GM12878 (cell line): ENCODE measurements around the gene RALGPS1. TPM values are rescaled to one million over a fixed set of nuclear protein-coding genes. Genes with fewer than 3 reads are reported as not detected.

Experiments used
- ATAC-seq: fragments of 200-7000 bp; cut with Tn5 transposase; 3 replicates; pipeline ENCODE4 v1.9.1; 2020; ENCODE audit warnings: mild to moderate bottlenecking, moderate library complexity
- BruUV-seq: library from RNA; stranded (reverse); fragments of 400-500 nt; replicated peaks from 2 replicates; lab custom pipeline; 2021; lab: Mats Ljungman, UMichigan
- CTCF ChIA-PET: fragments of 300-600 bp; sonication (Branson Sonifier 250); formaldehyde crosslinking; extraction: SDS; loops from one replicate; lab custom pipeline; 2021; ENCODE audit warnings: inconsistent platforms; lab: Yijun Ruan, JAX
- POLR2A ChIA-PET: fragments of 350-600 bp; formaldehyde crosslinking; extraction: SDS; loops from one replicate; lab custom pipeline; 2021; ENCODE audit warnings: inconsistent platforms; lab: Charles Lee
- RAD21 ChIA-PET: fragments of 300-600 bp; sonication (Branson Sonifier 250); formaldehyde crosslinking; loops from one replicate; lab custom pipeline; 2023; ENCODE audit warnings: antibody characterized with exemption; ENCODE audit not compliant: unreplicated experiment; lab: Charles Lee
- SMC1A ChIA-PET: fragments of 300-600 bp; sonication (Branson Sonifier 250); formaldehyde crosslinking; loops from one replicate; lab custom pipeline; 2023; ENCODE audit not compliant: unreplicated experiment, uncharacterized antibody; lab: Charles Lee
- DNase-seq: peaks from one replicate; pipeline ENCODE4 v3.0.0-alpha.2; 2011; ENCODE audit warnings: low read depth, low spot score
- FAIRE-seq: peaks from 3 replicates; lab custom pipeline; 2011; peaks lifted over from hg19 to GRCh38; lab: Jason Lieb, UNC
- H2AFZ ChIP-seq: 2 replicates; pipeline ENCODE4 v1.6.0; 2011; ENCODE audit warnings: low read depth, low read length, control low read depth; ENCODE audit not compliant: control insufficient read depth
- H3K27ac ChIP-seq: 2 replicates; pipeline ENCODE4 v1.5.1; 2011; ENCODE audit warnings: control low read depth; ENCODE audit not compliant: control insufficient read depth, insufficient read depth
- H3K27me3 ChIP-seq, 2 experiments: replicated peaks in 1 of 2; 2 replicates each; pipeline versions ENCODE4 v1.6.0 to v1.6.1; 2011; ENCODE audit warnings: low read length in 1 of 2; ENCODE audit not compliant: control insufficient read depth in 2 of 2, insufficient read depth in 2 of 2
- H3K36me3 ChIP-seq, 2 experiments: 2 replicates each; pipeline ENCODE4 v1.5.1; 2011; ENCODE audit warnings: low read length in 1 of 2; ENCODE audit not compliant: control insufficient read depth in 2 of 2, insufficient read depth in 2 of 2
- H3K4me1 ChIP-seq: 2 replicates; pipeline ENCODE4 v1.6.1; 2011; ENCODE audit warnings: mild to moderate bottlenecking, low read length, moderate library complexity, mixed read lengths; ENCODE audit not compliant: control insufficient read depth, insufficient read depth
- H3K4me2 ChIP-seq: 2 replicates; pipeline ENCODE4 v1.6.0; 2011; ENCODE audit warnings: control low read depth; ENCODE audit not compliant: control insufficient read depth, insufficient read depth
- H3K4me3 ChIP-seq: fragments of 200-600 bp; sonication (generic); 2 replicates; pipeline ENCODE4 v1.5.1; 2016
- H3K79me2 ChIP-seq: 2 replicates; pipeline ENCODE4 v1.6.0; 2011; ENCODE audit warnings: low read length; ENCODE audit not compliant: control insufficient read depth, insufficient read depth
- H3K9ac ChIP-seq: 2 replicates; pipeline ENCODE4 v1.8.0; 2011; ENCODE audit warnings: low read length, control low read depth, mixed read lengths; ENCODE audit not compliant: control insufficient read depth, insufficient read depth
- H3K9me3 ChIP-seq: replicated peaks from 3 replicates; pipeline ENCODE4 v1.5.1; 2011; ENCODE audit warnings: mild to moderate bottlenecking, low read length; ENCODE audit not compliant: control insufficient read depth, insufficient read depth
- H4K20me1 ChIP-seq: 2 replicates; pipeline ENCODE4 v1.6.0; 2011; ENCODE audit not compliant: control insufficient read depth, insufficient read depth
- ATF7 ChIP-seq: fragments of 450-650 bp; IDR thresholded peaks from 2 replicates; pipeline ENCODE4 v1.6.1; 2016; ENCODE audit warnings: low read depth, mild to moderate bottlenecking
- BMI1 ChIP-seq: fragments of 450-650 bp; IDR thresholded peaks from 2 replicates; pipeline ENCODE4 v1.6.1; 2016; ENCODE audit warnings: mild to moderate bottlenecking, moderate library complexity, borderline replicate concordance
- CREM ChIP-seq: IDR thresholded peaks from 2 replicates; pipeline ENCODE4 v1.6.1; 2014; ENCODE audit warnings: antibody characterized with exemption, low read depth
- EP300 ChIP-seq, 2 experiments: fragments of 150-350 bp in 1 of 2; IDR thresholded peaks; 2 replicates each; pipeline ENCODE4 v1.6.1; 2011 to 2012; ENCODE audit warnings: low read depth in 2 of 2, low read length in 2 of 2, borderline replicate concordance in 1 of 2, improper control_type of control experiment in 1 of 2, inconsistent platforms in 1 of 2; ENCODE audit not compliant: control insufficient read depth in 1 of 2
- ESRRA ChIP-seq: IDR thresholded peaks from 2 replicates; pipeline ENCODE4 v1.6.1; 2012; ENCODE audit warnings: mild to moderate bottlenecking, low read length, improper control_type of control experiment
- FOXM1 ChIP-seq: IDR thresholded peaks from 2 replicates; pipeline ENCODE4 v1.6.1; 2012; ENCODE audit warnings: low read depth, mild to moderate bottlenecking, inconsistent platforms, low read length, moderate library complexity
- HCFC1 ChIP-seq: fragments of 150-350 bp; IDR thresholded peaks from 2 replicates; pipeline ENCODE4 v1.6.1; 2014; ENCODE audit warnings: low read length
- HDAC6 ChIP-seq: fragments of 200-600 bp; sonication (generic); IDR thresholded peaks from one replicate; pipeline ENCODE4 v1.8.0; 2017; ENCODE audit warnings: antibody characterized with exemption; ENCODE audit not compliant: unreplicated experiment
- HDGF ChIP-seq: fragments of 450-650 bp; IDR thresholded peaks from 2 replicates; pipeline ENCODE4 v1.6.1; 2016; ENCODE audit warnings: antibody characterized with exemption
- IKZF2 ChIP-seq, 2 experiments: fragments of 450-650 bp; IDR thresholded peaks; 2 replicates each; pipeline ENCODE4 v1.6.1; 2017; ENCODE audit warnings: mild to moderate bottlenecking in 2 of 2, moderate library complexity in 2 of 2
- IRF4 ChIP-seq: IDR thresholded peaks from 2 replicates; pipeline ENCODE4 v1.6.1; 2011; ENCODE audit warnings: low read depth, low read length
- JUNB ChIP-seq: IDR thresholded peaks from 2 replicates; pipeline ENCODE4 v1.6.1; 2016; ENCODE audit warnings: antibody characterized with exemption, mild to moderate bottlenecking
- KAT2A ChIP-seq: conservative IDR thresholded peaks from 2 replicates; pipeline ENCODE4 v1.6.1; 2011; ENCODE audit warnings: low read depth, low read length; ENCODE audit not compliant: control insufficient read depth
- MEF2B ChIP-seq: fragments of 450-650 bp; IDR thresholded peaks from 2 replicates; pipeline ENCODE4 v1.6.1; 2018; ENCODE audit warnings: mild to moderate bottlenecking, moderate library complexity; ENCODE audit not compliant: partially characterized antibody, poor library complexity, severe bottlenecking
- RAD51 ChIP-seq: fragments of 450-650 bp; IDR thresholded peaks from 2 replicates; pipeline ENCODE4 v1.6.1; 2016; ENCODE audit warnings: moderate library complexity, mild to moderate bottlenecking, inconsistent platforms
- SMAD5 ChIP-seq: IDR thresholded peaks from 2 replicates; pipeline ENCODE4 v1.6.1; 2016; ENCODE audit warnings: antibody characterized with exemption, low read depth
- SREBF1 ChIP-seq: IDR thresholded peaks from 2 replicates; pipeline ENCODE4 v1.6.1; 2012; ENCODE audit warnings: mild to moderate bottlenecking, low read length
- YBX1 ChIP-seq: fragments of 450-650 bp; IDR thresholded peaks from 2 replicates; pipeline ENCODE4 v1.6.1; 2016; ENCODE audit warnings: antibody characterized with exemption
- ZNF24 ChIP-seq: fragments of 450-650 bp; IDR thresholded peaks from 2 replicates; pipeline ENCODE4 v1.6.1; 2017; ENCODE audit warnings: antibody characterized with exemption, mild to moderate bottlenecking
- ZNF384 ChIP-seq: IDR thresholded peaks from 2 replicates; pipeline ENCODE4 v1.6.1; 2012; ENCODE audit warnings: low read depth, mild to moderate bottlenecking, low read length, improper control_type of control experiment, borderline replicate concordance
- ZSCAN29 ChIP-seq: fragments of 450-650 bp; IDR thresholded peaks from 2 replicates; pipeline ENCODE4 v1.6.1; 2017; ENCODE audit warnings: mild to moderate bottlenecking, moderate library complexity
- WGBS: methylation state at CpG from one replicate; pipeline ENCODE4 v1.1.6; 2016; ENCODE audit warnings: low lambda C conversion rate; ENCODE audit not compliant: insufficient replicate concordance, insufficient coverage; ENCODE audit errors: missing lambda C conversion rate; 5-methylcytosine and 5-hydroxymethylcytosine counted together
- in situ Hi-C: fragments of 300-500 bp; cut with MboI; formaldehyde crosslinking; loops from 9 replicates; pipeline ENCODE4 v1.14.3; 2018; ENCODE audit warnings: mixed read lengths
- intact Hi-C: fragments of 100-400 bp; cut with micrococcal nuclease; formaldehyde crosslinking; loops from one replicate; pipeline ENCODE4 v1.14.2; 2022; ENCODE audit not compliant: unreplicated experiment
- polyA plus RNA-seq, 11 experiments: library from polyadenylated mRNA; depleted of rRNA in 4 of 11; unstranded in 6 of 11; stranded (reverse) in 5 of 11; fragments of >200 nt; fragmentation: Nextera tagmentation in 4 of 11; fragmentation: Illumina TruSeq in 1 of 11; extraction: Ambion mirVana in 4 of 11; extraction: Trizol in 1 of 11; gene quantifications; 1 replicate in 1 of 11; 2 replicates in 10 of 11; pipeline versions ENCODE4 v1.2.1 to v1.2.3, GENCODE V29; 2011 to 2016; ENCODE audit warnings: inconsistent platforms in 2 of 11, missing spikeins in 2 of 11, low read depth in 1 of 11
- total RNA-seq, 4 experiments: library from RNA; depleted of rRNA in 3 of 4; stranded (reverse); fragments of >200 nt in 3 of 4; fragmentation: Illumina TruSeq in 1 of 4; extraction: Trizol in 1 of 4; gene quantifications; 2 replicates each; pipeline versions ENCODE4 v1.2.1 to v1.2.3, GENCODE V29; 2013 to 2021
- TF ChIP-seq, protein P1 (sequence below), 3 experiments: IDR thresholded peaks in 2 of 3; conservative IDR thresholded peaks in 1 of 3; 2 replicates each; pipeline ENCODE4 v1.5.1; 2011; ENCODE audit warnings: low read depth in 3 of 3, low read length in 3 of 3, mild to moderate bottlenecking in 3 of 3, control low read depth in 2 of 3, moderate library complexity in 2 of 3, inconsistent platforms in 1 of 3, mixed read lengths in 1 of 3; ENCODE audit not compliant: control insufficient read depth in 2 of 3, insufficient read depth in 1 of 3; ENCODE audit errors: extremely low read depth in 1 of 3
- TF ChIP-seq, protein P2 (sequence below): fragments of 450-650 bp; IDR thresholded peaks from 2 replicates; pipeline ENCODE4 v1.6.1; 2017; ENCODE audit warnings: antibody characterized with exemption, mild to moderate bottlenecking, moderate library complexity

RALGPS1 gene
- total and polyA plus RNA-seq, 10 of the 15 experiments (the other 5 are each of a cell fraction or from before 2014, with no cell fraction given) = 0.13 to 5.6 (median 2.7) TPM

DNA sequence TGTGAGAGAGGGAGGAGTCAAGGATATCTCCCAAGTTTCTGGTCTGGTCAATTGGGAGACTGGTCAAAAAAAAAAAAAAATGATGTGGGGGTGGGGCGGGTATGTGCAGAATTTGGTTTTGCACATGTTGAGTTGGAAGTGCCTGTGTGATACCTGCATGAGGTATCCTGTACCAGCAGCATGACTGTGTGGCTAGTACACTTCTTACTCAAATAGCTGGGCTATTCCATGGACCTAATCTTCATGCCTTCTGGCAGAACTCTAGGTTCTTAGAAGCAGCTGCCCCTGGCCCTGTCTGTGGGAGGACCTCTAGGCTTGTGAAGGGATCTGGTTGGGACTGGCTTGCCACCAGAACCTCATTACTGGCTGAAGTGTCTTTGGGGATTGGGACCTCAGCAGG lies 93.5 kb downstream of the RALGPS1 start:
- 63% methylated on average over 1 of the region's 1 CpG for WGBS
- ChIA-PET CTCF (interaction anchor here (1.0 to 5.5 kb wide), 10 partner anchors 11 to 162 kb away, joined by 3 to 53 read pairs (median 4); no protein-coding TSS in a partner anchor), RAD21 (interaction anchor here (0.7 to 8.1 kb wide), 14 partner anchors 8 to 190 kb away, joined by 3 to 157 read pairs (median 6); no protein-coding TSS in a partner anchor), POLR2A (interaction anchor here (0.6 to 5.9 kb wide), 8 partner anchors 17 to 176 kb away, joined by 3 to 51 read pairs (median 4); no protein-coding TSS in a partner anchor), SMC1A (interaction anchor here (0.6 to 8.8 kb wide), 19 partner anchors 10 to 182 kb away, joined by 3 to 188 read pairs (median 5); no protein-coding TSS in a partner anchor)
- H3K79me2 ChIP-seq = no peaks in the 10 kb centered on the region
- no peak overlapping the region for H3K9ac ChIP-seq
- in situ Hi-C loops = no loop called here
- no peak overlapping the region for H3K27ac ChIP-seq
- no peaks in the 10 kb centered on the region for H3K27me3 ChIP-seq
- DNase-seq (no peak), ATAC-seq (peak; percentile 3; the same call in 2 of the 3 replicates), FAIRE-seq (no peak)
- H2AFZ ChIP-seq = no peak overlapping the region
- peaks cover 46% of the 10 kb centered on the region for H3K4me1 ChIP-seq
- peak overlapping the region; percentile 63; the same call in 1 of the 2 replicates for H3K4me2 ChIP-seq
- BruUV-seq = no TSS peak
- no peaks in the 10 kb centered on the region for H3K36me3 ChIP-seq
- intact Hi-C loops = no loop called here
- no peak overlapping the region for H3K4me3 ChIP-seq
- H3K9me3 ChIP-seq = no peaks in the 10 kb centered on the region
- H4K20me1 ChIP-seq = no peaks in the 10 kb centered on the region
- TF ChIP-seq, protein P1, sequence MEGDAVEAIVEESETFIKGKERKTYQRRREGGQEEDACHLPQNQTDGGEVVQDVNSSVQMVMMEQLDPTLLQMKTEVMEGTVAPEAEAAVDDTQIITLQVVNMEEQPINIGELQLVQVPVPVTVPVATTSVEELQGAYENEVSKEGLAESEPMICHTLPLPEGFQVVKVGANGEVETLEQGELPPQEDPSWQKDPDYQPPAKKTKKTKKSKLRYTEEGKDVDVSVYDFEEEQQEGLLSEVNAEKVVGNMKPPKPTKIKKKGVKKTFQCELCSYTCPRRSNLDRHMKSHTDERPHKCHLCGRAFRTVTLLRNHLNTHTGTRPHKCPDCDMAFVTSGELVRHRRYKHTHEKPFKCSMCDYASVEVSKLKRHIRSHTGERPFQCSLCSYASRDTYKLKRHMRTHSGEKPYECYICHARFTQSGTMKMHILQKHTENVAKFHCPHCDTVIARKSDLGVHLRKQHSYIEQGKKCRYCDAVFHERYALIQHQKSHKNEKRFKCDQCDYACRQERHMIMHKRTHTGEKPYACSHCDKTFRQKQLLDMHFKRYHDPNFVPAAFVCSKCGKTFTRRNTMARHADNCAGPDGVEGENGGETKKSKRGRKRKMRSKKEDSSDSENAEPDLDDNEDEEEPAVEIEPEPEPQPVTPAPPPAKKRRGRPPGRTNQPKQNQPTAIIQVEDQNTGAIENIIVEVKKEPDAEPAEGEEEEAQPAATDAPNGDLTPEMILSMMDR (IDR thresholded peaks at IDR 0.05 in 2 of 3, conservative IDR thresholded peaks at IDR 0.05 in 1 of 3; ENCODE audit: control insufficient read depth in 2 of 3, extremely low read depth in 1 of 3, insufficient read depth in 1 of 3, low read depth in 3 of 3, low read length in 3 of 3) = no peak
- TF ChIP-seq HCFC1 = no peak
- TF ChIP-seq JUNB = no peak
- no peak for TF ChIP-seq ZSCAN29
- no peak for TF ChIP-seq RAD51
- TF ChIP-seq ESRRA = no peak
- TF ChIP-seq HDGF = 0 out of 2 replicates have a peak, but pooled peaks have one; percentile 7
- no peak for TF ChIP-seq ZNF24
- peak; percentile 47; the same call in 1 of the 2 replicates for TF ChIP-seq ZNF384
- no peak for TF ChIP-seq KAT2A
- TF ChIP-seq FOXM1 = no peak
- no peak for TF ChIP-seq HDAC6
- no peak for TF ChIP-seq SMAD5
- TF ChIP-seq IKZF2 (IDR thresholded peaks at IDR 0.05) = 0 out of 4 replicates have a peak, but pooled peaks have one; percentile 6 to 10
- TF ChIP-seq CREM = no peak
- TF ChIP-seq SREBF1 = no peak
- TF ChIP-seq EP300 (IDR thresholded peaks at IDR 0.05; ENCODE audit: borderline replicate concordance in 1 of 2, control insufficient read depth in 1 of 2, low read depth in 2 of 2, low read length in 2 of 2) = 0 out of 4 replicates have a peak, but pooled peaks of 1 of the 2 experiments have one; percentile 0
- TF ChIP-seq MEF2B = no peak
- no peak for TF ChIP-seq IRF4
- no peak for TF ChIP-seq ATF7
- no peak for TF ChIP-seq YBX1
- no peak for TF ChIP-seq BMI1
- TF ChIP-seq, protein P2, sequence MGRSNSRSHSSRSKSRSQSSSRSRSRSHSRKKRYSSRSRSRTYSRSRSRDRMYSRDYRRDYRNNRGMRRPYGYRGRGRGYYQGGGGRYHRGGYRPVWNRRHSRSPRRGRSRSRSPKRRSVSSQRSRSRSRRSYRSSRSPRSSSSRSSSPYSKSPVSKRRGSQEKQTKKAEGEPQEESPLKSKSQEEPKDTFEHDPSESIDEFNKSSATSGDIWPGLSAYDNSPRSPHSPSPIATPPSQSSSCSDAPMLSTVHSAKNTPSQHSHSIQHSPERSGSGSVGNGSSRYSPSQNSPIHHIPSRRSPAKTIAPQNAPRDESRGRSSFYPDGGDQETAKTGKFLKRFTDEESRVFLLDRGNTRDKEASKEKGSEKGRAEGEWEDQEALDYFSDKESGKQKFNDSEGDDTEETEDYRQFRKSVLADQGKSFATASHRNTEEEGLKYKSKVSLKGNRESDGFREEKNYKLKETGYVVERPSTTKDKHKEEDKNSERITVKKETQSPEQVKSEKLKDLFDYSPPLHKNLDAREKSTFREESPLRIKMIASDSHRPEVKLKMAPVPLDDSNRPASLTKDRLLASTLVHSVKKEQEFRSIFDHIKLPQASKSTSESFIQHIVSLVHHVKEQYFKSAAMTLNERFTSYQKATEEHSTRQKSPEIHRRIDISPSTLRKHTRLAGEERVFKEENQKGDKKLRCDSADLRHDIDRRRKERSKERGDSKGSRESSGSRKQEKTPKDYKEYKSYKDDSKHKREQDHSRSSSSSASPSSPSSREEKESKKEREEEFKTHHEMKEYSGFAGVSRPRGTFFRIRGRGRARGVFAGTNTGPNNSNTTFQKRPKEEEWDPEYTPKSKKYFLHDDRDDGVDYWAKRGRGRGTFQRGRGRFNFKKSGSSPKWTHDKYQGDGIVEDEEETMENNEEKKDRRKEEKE = no peak
